GM12801 (cell line): Measurements from ENCODE around the gene IER5L.

Source experiments
- CTCF ChIP-seq: IDR thresholded peaks from one replicate; pipeline ENCODE4 v1.5.1; 2011; ENCODE audit warnings: control low read depth; ENCODE audit not compliant: insufficient read length; ENCODE audit errors: extremely low read depth

The IER5L gene

GRCh38 chr9:129150122-129150521 is 27.9 kb downstream of the IER5L start:
- no peak for TF ChIP-seq CTCF

GRCh38 chr9:129149442-129149841 is 28.6 kb downstream of the IER5L start:
- TF ChIP-seq CTCF = no peak

- TF ChIP-seq CTCF = no peak
These were observed 29.4 kb downstream of the IER5L start for GRCh38 chr9:129148463-129149204.

GRCh38 chr9:129146441-129146941 is 31.6 kb downstream of the IER5L start:
- TF ChIP-seq CTCF = no peak

GRCh38 chr9:129145841-129146292 is 32.2 kb downstream of the IER5L start:
- no peak for TF ChIP-seq CTCF

- TF ChIP-seq CTCF = no peak
These were observed 32.7 kb downstream of the IER5L start for GRCh38 chr9:129145316-129145715.

GRCh38 chr9:129143031-129143927 is 34.8 kb downstream of the IER5L start:
- TF ChIP-seq CTCF = peak; percentile 78
